GM04504 (cell line): ENCODE measurements around the gene ADK.

Experiments used
- DNase-seq: peaks from one replicate; pipeline ENCODE4 v3.0.0-alpha.2; 2012; ENCODE audit warnings: low read depth

ADK gene

DNA sequence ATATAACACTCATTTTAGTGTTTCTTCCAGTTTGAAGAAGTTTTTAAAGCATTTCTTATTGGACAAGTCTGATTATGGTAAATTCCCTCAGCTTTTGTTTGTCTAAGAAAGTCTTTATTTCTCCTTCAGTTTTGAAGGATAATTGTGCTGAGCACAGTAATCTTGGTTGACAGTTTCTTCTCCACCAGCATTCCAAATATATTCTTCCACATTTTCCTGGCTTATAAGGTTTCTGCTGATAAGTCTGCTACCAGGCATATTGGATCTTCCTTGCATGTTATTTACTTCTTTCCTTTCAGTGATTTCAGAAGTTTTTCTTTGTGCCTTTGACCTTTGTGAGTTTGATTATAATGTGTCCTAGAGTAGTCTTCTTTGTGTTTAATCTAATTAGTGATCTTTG is 210.7 kb downstream of the ADK start:
- DNase-seq, result no peak

DNA sequence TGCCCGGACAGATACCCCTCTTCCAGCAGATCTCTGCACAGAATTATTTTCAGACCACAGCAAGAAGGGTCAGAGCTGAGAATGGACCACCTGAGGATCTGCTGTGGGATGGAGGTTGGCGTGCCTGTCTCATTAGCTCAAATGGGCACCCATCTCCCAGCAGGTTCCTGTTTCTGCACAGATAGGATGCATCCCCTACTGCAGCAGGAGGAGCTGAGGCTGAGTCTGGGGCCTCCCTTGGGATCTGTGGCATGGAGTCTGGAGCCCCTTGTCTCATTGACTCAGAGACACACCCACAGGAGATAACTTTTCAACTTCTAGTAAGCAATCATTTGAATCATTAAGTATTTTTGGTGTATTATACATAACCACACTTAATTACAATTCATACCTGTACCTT is 212.7 kb downstream of the ADK start:
- DNase-seq, result no peak

DNA sequence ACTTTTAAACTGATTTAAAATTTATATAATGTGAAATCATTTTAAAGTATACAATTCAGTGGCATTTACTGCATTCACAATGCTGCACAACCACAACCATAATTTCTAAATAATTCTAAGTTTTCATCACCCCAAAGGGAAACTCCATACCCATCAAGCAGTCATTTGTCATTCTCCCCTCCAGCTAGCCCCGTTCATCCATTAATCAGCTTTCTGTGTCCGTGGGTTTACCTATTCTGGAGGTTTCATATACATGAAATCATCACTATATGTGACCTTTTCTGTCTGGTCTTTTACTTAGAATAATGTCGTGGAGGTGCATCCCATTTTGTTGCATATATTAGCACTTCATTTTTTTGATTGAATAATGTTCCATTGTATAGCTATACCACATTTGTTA is 214.1 kb downstream of the ADK start:
- no peak for DNase-seq

DNA sequence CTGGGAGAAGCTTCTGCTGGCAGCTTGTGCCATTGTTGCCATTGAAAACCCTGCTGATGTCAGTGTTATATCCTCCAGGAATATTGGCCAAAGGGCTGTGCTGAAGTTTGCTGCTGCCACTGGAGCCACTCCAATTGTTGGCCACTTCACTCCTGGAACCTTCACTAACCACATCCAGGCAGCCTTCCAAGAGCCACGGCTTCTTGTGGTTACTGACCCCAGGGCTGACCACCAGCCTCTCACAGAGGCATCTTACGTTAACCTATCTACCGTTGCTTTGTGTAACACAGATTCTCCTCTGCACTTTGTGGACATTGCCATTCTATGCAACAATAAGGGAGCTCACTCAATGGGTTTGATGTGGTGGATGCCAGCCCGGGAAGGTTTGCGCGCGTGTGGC is 220.7 kb downstream of the ADK start:
- no peak for DNase-seq

DNA sequence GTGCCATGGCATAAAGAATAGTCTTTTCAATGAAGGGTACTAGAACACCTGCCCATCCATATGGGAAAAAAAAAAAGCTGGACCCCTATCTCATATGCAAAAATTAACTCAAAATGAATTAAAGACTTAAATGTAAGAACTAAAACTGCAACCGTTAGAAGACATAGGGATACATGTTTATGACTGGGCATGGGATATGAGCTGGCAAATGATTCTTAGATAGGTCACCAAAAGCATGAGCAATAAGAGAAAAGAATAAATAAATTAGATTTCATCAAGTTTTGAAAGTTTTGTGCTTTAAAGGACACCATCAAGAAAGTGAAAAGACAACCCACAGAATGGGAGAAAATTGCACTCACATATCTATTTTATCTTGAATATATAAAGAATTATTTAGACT is 222.0 kb downstream of the ADK start:
- no peak for DNase-seq

DNA sequence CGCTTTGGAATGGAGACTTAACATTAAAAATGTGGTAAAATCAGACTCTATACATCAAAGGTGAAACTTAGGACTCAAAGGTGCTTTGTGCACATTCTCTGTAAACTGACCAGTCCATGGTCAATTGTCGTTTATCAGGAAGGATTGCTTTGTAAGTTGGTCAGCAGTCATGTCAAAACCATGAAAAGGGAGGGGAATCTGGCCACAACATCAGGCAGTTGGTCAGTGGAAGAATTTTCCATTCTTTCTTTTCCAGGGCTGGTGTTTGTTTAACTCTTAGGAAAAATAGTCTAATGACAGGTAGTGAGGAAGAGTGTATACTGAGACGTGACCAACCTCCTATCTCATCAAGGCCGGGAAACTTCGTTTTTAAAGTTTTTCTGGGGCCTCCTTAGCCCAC is 226.5 kb downstream of the ADK start:
- DNase-seq, result no peak

DNA sequence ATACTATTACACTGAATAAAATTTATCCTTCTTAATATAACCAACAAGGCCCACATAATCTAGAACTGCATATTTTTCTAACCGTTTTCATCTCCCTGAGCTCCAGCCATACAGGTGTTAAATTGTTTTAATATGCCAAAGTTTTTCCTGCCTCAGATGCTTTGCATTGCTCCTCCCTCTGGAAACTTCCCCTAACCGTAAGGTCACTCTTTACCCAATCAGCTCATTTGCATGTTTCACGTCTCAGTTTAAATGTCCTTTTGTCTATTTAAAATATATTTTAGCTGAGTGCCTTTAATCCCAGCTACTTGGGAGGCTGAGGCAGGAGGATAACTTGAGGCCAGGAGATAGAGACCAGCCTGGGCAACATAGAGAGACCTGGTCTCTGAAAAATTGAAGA is 228.5 kb downstream of the ADK start:
- DNase-seq, result no peak

DNA sequence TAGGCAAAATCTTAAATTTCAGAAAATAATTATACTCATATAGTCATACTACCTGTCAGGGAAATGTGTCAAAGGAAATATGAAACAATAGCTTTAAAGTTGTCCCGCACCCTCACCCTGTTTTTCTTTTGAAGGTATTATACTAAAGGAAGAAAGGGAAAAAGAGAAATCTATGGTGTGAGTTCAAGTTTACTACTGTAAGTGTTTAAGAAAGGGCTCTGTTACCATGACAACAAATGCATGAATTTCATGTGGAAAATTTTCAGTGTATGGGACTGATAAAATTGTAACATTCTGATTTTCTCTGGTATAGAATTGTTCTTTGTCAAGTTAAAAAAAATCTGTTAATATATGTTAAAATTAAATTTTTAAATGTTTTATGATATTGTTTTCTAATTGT is 229.8 kb downstream of the ADK start:
- DNase-seq, result no peak

DNA sequence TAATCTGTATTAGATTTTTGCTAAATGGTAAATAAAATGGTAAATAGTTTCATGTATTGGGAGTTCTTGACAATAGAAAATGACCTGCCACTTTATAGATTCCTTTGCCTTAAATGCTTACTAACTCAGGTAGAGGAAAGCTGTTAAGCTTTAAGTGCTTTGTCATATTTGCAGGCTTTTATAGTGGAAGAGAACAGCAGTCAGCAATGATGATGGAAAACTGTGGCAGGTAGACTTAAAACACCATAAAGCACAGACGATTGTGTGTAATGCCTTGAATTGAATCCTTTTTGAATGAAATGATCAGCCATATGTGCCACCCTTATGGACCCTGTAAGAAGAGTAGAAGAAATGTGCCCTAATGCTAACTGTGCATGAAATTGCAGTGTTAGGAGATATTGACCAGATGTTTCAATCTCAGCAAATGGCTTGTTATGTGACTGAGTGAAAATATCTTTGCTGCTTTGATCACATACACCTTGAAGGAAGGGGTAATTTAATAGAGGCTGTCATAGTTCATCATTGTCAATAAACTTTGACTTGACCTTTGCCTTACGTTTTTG is 230.4 kb downstream of the ADK start:
- DNase-seq, result no peak

DNA sequence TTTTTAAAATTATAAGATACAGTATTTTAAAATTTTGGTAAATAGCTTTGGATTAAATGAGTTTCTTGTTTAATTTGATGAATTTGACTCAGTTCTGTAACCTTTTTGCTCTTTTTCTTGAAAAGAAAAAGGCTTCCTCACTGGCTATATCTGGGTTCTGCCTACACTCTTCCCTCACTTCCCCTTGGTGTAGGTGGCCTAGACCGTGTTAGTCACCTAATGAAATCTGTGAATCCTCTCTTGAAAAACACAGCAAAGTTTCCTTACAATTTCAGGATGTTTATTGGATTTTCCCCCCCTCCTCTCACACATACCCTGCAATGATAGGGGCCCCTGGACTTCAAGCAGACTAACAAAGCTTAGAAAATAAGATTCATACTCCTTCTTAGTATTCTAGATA is 231.6 kb downstream of the ADK start:
- DNase-seq, result no peak

DNA sequence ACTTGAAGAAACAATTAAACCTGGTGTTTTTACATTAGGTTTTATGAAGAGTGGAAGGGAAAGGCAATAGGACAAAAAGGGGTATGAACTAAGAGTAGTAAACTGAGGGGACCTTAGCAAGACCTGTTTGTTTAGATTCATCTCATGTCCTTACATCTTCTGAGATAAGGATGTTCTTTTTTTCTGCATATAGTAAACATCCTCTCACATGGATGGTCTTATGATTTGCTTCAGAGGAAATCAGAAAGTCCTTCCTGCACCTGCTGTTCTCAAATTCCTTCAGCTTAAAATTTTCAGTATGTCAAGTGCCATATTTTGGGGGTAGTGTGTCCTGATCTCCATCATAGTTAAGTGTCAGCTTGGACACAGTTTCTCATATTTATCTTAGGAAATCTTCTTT is 232.6 kb downstream of the ADK start:
- DNase-seq, result no peak

DNA sequence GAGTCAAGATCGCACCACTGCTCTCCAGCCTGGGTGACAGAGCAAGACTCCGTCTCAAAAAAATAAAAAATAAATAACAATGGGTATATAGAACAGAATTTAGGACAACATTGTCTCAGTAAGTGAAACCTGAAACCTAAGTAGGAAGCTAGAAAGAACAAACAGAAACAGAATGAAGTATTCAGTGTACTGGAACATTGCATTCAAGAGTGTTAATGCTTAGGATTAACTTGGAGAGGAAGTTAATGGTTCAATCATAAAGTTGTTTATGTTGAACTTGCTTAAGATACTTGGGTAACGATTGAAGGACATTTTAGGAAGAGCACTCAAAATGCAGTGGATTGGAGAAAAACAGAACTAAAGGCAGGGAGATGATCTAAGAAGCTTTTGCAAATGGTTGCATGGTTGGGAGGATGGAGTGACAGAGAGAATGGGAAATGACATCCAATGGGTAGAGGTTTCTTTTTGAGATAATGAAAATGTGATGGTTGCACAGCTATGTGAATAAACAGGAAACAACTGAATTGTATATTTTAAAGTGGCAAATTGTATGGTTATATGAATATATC is 233.7 kb downstream of the ADK start:
- no peak for DNase-seq

DNA sequence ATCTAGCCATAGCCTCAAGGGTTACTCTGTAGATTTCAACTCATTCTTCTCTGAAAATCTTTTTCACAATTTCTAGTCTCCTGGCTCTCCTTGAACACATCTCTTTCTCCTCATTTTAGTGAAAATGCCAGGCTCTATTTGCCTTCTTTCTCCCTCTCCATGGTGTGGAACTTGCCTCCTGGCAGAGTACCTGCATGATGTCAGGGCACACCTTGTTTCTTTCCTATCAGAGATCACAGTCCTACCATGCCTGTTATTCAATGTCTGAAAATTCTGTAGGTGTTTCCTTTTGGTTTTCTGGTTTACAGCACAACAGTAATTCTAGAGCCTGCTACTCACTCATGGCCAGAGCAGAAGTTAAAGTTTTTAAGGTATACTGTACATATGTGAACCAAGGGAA is 237.8 kb downstream of the ADK start:
- no peak for DNase-seq

DNA sequence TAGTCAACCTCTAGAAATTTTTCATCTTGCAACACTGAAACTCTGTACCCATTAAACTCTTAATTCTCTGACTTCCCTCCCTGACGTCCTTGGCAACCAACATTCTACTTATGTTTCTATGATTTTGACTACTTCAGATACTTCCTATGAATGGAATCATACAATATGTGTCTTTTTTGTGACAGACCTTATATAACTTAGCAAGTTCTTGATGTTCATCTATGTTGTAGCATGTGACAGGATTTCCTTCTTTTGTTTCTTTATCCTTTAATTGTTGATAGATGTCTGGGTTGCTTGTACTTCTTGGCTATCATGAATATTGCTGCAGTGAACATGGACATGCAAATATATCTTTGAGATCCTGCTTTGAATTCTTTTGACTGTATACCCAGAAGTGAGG is 240.8 kb downstream of the ADK start:
- DNase-seq, result no peak

DNA sequence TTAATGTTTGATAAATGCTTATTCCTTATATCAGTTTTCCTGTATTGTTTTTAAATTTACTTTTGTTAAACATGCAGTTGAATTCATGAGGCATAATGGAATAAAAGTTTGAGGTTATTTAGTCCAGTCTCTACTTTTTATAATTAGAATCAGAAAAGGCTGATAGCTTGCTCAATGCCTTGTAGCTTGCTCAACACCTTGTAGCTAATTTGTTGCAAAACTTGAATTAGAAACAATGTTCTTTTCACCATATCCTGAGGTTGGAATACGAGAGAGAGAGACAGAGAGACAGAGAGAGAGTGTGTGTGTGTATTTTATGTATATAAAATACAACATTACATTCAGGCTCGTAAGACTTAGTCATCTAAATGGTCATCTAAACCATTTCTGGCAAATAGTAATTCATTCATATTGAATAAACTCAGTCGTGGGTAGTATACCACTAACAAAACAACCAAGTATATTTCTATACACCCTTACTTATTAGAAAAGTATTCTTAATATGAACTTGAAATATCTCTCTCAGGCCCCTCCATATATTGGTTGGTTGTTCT is 243.5 kb downstream of the ADK start:
- no peak for DNase-seq

DNA sequence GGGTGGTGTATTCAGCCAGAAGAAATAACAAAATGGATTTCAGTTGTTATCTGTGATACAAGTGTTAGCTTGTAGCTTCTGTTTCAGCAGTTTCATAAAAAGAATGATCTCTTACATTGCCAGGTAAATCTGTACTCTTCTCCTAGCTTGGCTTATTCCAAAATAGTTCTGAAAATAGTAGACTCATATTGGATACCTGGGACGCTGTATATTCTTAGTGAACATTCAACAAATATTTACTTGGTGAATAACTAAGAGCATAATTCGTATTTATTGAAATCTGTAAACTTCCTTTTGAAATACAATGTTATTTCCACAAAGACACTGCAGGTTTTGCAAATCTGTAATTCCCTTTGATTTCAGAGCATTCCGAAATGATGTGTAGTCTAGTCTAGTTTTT is 249.2 kb downstream of the ADK start:
- DNase-seq, result no peak

DNA sequence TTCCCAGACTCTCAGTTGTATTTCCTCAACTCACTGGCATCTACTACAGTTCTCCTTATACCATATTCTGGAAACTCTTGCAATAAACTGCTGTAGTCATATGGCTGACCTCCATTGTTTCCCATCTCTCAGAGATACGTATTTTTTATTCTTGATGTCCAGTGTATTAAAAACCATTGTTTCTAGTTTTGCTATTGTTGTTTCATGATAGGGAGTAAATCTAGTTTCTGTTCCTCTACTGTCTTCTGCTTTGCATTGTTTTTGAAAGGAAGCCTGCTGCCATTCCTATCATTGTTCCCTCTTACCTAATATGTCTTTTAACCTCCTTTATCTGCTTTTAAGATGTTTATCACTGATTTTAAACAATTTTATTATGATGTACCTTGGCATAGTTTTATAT is 255.0 kb downstream of the ADK start:
- DNase-seq, result no peak

DNA sequence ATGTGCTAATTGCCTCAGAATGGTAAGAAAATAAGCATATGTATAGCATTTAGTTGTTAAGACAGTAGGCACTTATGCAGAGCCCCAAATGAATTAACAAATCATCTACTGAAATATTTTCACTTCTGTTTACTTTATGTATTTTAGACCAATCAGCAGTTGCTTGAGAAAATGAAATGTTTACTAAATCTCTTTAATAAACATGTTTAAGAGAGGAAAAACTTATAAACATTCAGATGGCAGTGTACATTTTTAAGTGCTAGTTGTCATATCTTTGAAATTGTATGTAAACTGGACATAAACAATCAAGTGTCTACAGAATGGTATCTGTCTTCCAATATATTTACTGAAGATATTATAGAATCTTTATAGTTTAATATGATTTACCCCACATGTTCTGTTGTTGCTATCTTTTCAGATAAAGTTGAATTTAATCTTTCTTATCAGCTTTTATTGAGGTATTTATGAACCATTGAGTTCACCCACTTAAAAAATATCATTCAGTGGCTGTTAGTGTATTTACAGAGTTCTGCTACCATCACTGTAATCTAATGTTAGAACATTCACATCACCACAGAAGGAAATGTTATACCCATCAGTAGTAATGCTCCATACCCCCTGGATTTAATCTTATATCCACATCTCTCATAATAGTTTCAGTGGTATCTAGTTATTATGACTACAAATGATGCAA is 264.3 kb downstream of the ADK start:
- no peak for DNase-seq

DNA sequence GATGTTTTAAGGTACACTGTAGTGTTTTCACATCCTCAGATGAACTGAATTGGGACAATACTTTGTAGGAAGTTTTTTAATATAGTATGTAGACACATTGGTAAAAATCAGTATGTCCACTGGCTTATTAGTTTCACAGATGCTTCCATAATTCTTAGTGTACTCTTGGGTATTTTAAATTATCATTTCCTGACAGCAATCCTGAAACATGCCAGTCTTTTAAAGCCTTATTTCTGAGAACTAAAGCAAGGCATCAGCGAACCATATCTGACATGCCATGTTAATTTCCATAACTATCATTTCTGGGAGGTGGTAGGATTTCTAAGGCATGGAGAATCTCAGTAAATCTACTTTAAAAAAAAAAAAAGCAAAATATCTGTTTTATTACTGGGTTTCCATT is 266.4 kb downstream of the ADK start:
- no peak for DNase-seq

DNA sequence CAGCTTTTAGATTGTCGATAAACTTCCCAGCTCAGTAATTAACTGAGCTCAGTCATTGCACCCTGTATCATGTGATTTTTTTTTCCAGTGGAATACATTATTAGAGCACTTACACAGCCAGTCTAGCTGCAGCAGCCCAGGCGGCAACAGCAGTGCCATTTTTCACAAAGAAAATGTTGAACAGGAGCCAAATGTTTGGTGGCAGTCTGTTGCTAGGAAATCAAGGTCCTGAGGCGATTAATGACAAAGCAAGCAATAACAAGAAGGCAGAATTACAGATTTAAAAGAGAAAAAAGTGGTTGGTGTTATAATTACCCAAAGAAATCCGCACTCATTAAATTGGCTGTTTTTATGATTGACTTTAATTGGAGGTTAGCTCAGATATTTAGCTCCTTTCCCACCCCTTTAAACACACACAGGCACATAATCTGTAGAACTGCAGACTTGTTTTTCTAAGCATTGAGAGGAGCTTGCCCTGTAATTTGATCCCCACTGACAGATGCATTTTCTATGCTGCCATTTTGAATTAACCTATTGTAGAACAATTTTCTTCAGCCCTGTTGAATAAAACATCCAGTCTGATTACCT is 267.4 kb downstream of the ADK start:
- no peak for DNase-seq

DNA sequence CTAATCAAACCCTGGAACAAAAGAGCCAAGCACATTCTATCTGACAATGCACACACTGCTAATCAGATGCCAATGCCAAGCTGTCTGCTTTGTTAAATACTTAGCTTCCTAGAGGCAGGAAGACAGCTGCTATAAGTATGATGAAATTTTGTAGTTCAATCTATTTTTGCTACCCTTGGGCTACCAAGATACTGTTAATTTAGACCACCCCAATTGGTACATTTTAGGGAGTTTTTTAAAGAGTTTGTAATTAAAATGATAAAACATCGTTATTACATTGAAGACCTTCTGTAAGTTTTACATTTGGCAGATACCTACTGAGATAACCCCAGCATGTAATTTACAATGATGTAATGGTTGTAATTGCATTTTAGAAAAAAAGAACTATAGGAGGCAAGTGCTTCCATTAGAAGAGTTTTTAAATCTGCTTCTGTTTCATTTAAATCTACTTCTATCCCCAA is 268.5 kb downstream of the ADK start:
- no peak for DNase-seq

DNA sequence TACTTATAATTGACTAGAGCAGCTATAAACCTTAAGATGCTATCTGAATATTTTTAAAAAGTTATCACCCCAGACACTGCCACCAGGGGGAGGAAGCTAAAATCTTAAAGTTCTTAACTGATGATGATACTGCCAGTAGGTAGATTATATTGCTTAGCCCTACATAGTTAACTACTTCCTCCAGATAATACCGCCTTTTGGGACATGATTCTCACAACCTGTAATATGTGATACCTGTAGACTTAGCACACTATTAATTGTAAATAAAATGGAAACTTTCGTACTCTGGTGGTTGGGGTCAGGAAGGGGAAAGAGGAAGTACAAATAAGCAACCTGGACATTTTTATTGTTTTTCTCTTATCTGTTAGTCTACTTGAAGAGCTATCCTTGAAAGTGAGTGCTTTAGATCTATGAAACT is 268.9 kb downstream of the ADK start:
- DNase-seq, result no peak

DNA sequence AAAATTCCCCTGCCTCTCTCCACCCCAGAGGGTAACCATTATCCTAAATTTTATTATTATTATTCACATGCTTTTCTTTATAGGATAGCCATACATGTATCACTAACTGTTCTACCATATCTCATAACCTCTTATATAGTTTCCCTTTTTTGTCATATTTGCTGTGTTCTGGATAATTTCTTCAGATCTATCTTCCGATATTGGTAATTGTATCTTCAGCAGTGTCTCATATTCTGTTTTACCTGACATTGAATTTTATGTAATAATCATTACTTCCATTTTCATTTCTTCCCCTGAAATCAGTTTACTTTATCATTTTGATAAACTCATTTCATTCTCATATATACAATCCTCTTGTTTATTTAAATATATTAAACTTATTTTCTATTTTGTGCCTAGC is 273.5 kb downstream of the ADK start:
- DNase-seq, result no peak
